HG02610 (cell line): ENCODE measurements around the gene RPS15A.
"Not testable (repeated sequence)": the region's sequence is repeated elsewhere in the genome, so short reads cannot be mapped to it uniquely, and the experiment has no call there.

Source experiments
- ATAC-seq: cut with Tn5 transposase; IDR thresholded peaks from one replicate; pipeline ENCODE4 v1.9.1; 2021; ENCODE audit warnings: mild to moderate bottlenecking, moderate library complexity; ENCODE audit not compliant: unreplicated experiment

Gene RPS15A

GRCh38 chr16:18757960-18758660 lies 32.0 kb downstream of the RPS15A start:
- ATAC-seq, result peak; percentile 51

DNA sequence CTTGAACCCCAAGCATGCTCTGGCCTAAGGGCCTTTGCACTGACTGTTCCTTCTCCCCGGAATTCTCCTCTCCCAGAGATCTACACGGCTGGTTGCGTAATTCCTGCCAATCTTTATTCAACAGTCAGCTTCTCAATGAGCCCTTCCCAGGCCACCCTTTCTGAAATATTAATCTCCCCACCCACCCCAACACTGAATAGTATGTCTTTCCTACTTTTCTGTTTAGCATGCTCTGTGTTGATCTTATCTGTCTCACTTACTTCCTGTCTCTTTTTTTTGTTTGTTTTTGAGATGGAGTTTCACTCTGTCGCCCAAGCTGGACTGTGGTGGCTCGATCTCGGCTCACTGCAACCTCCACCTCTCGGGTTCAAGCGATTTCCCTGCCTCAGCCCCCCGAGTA lies 33.5 kb downstream of the RPS15A start:
- not testable (repeated sequence) for ATAC-seq

- ATAC-seq, result not testable (repeated sequence)
These were observed 47.3 kb downstream of the RPS15A start for GRCh38 chr16:18742870-18743269.

DNA sequence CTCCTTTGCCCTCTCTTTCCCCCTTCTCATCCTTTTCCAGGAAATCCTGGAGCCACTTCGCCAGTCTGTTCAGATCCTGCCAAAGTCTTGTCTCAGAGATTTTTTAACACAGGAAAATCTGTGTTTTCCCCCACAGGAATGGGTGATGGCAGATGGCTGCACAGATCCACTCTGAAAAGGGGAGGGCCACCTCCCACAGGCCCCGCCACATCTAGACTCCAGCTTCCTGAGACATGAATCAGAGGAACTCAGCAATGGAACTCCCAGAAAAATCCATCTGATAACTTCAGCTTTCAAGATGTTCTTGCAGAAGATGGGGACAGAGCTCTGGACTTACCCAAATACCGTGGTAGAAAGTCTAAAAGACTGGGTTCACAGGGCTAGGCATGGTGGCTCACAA lies 50.1 kb downstream of the RPS15A start:
- not testable (repeated sequence) for ATAC-seq

GRCh38 chr16:18738768-18739167 lies 51.4 kb downstream of the RPS15A start:
- not testable (repeated sequence) for ATAC-seq

DNA sequence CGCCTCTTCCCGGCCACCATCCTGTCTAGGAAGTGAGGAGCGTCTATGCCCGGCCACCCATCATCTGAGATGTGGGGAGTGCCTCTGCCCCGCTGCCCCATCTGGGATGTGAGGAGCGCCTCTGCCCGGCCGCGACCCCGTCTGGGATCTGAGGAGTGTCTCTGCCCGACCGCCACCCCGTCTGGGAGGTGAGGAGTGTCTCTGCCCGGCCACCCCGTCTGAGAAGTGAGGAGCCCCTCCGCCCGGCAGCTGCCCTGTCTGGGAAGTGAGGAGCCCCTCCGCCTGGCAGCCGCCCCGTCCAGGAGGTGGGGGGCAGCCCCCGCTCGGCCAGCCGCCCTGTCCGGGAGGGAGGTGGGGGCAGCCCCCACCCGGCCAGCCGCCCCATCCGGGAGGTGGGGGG lies 55.9 kb downstream of the RPS15A start:
- ATAC-seq, result not testable (repeated sequence)
